PC-9 (cell line): ENCODE measurements around the gene ANGPTL7. TPM values are rescaled to one million over a fixed set of nuclear protein-coding genes. Genes with fewer than 3 reads are reported as not detected.

Experiments
- BruUV-seq: library from RNA; stranded (reverse); fragments of 400-500 nt; replicated peaks from 2 replicates; lab custom pipeline; 2021; lab: Mats Ljungman, UMichigan
- CTCF ChIA-PET: fragments of 300-600 bp; sonication (Branson Sonifier 250); formaldehyde crosslinking; loops from one replicate; lab custom pipeline; 2022; ENCODE audit warnings: antibody characterized with exemption; lab: Charles Lee
- POLR2A ChIA-PET: fragments of 300-600 bp; sonication (Branson Sonifier 250); formaldehyde crosslinking; loops from one replicate; lab custom pipeline; 2022; ENCODE audit warnings: antibody characterized with exemption; ENCODE audit not compliant: unreplicated experiment; lab: Charles Lee
- DNase-seq, 2 experiments: peaks; one replicate each; pipeline versions ENCODE4 v3.0.0 to v3.0.0-alpha.2; 2015 to 2022; ENCODE audit warnings: mixed read lengths in 1 of 2
- H2AFZ ChIP-seq: fragments of 200-600 bp; sonication (generic); 2 replicates; pipeline ENCODE4 v1.8.1; 2017; ENCODE audit warnings: antibody characterized with exemption
- H3F3A ChIP-seq: fragments of 200-600 bp; sonication (generic); 2 replicates; pipeline ENCODE4 v1.8.1; 2017; ENCODE audit warnings: antibody characterized with exemption, mild to moderate bottlenecking, low read depth; ENCODE audit not compliant: insufficient read depth
- H3K27ac ChIP-seq: fragments of 200-600 bp; sonication (generic); 2 replicates; pipeline ENCODE4 v1.6.1; 2016; ENCODE audit warnings: mixed run types
- H3K27me3 ChIP-seq: fragments of 200-600 bp; sonication (generic); 2 replicates; pipeline ENCODE4 v1.6.1; 2016; ENCODE audit warnings: low read depth, mixed run types; ENCODE audit not compliant: insufficient read depth
- H3K36me3 ChIP-seq: fragments of 200-600 bp; sonication (generic); 2 replicates; pipeline ENCODE4 v1.6.1; 2016; ENCODE audit warnings: low read depth, mixed run types
- H3K4me1 ChIP-seq: fragments of 200-600 bp; sonication (generic); replicated peaks from 2 replicates; pipeline ENCODE4 v1.6.1; 2016; ENCODE audit warnings: mixed run types; ENCODE audit not compliant: insufficient read depth
- H3K4me2 ChIP-seq: fragments of 200-600 bp; sonication (generic); 2 replicates; pipeline ENCODE4 v1.6.1; 2017; ENCODE audit warnings: mixed run types
- H3K4me3 ChIP-seq: fragments of 200-600 bp; sonication (generic); 2 replicates; pipeline ENCODE4 v1.6.1; 2016; ENCODE audit warnings: mixed run types
- H3K79me2 ChIP-seq: fragments of 200-600 bp; sonication (generic); 2 replicates; pipeline ENCODE4 v1.6.1; 2017; ENCODE audit warnings: low read depth, mixed run types
- H3K9me2 ChIP-seq: fragments of 200-600 bp; sonication (generic); 2 replicates; pipeline ENCODE4 v1.8.1; 2017; ENCODE audit warnings: mild to moderate bottlenecking; ENCODE audit not compliant: insufficient read depth
- H3K9me3 ChIP-seq: fragments of 200-600 bp; sonication (generic); 2 replicates; pipeline ENCODE4 v1.8.1; 2016; ENCODE audit warnings: low read depth; ENCODE audit not compliant: insufficient read depth
- H4K20me1 ChIP-seq: fragments of 200-600 bp; sonication (generic); 2 replicates; pipeline ENCODE4 v1.8.1; 2017; ENCODE audit not compliant: insufficient read depth
- EZH2 ChIP-seq: fragments of 200-600 bp; sonication (generic); IDR thresholded peaks from 2 replicates; pipeline ENCODE4 v1.8.0; 2017; ENCODE audit warnings: antibody characterized with exemption, low read depth
- intact Hi-C: fragments of 100-400 bp; cut with micrococcal nuclease; formaldehyde crosslinking; loops from one replicate; pipeline ENCODE4 v1.10.0; 2022; ENCODE audit not compliant: unreplicated experiment
- total RNA-seq: library from RNA; stranded (reverse); gene quantifications from 2 replicates; pipeline ENCODE4 v1.2.3, GENCODE V29; 2021
- TF ChIP-seq, protein P1 (sequence below): fragments of 200-600 bp; sonication (generic); conservative IDR thresholded peaks from 2 replicates; pipeline ENCODE4 v1.6.1; 2017; ENCODE audit warnings: mixed run types, antibody characterized with exemption, mild to moderate bottlenecking, moderate library complexity

ANGPTL7 gene
- total RNA-seq, 1 experiment from 2014 or later: not detected

- TF ChIP-seq, protein P1, sequence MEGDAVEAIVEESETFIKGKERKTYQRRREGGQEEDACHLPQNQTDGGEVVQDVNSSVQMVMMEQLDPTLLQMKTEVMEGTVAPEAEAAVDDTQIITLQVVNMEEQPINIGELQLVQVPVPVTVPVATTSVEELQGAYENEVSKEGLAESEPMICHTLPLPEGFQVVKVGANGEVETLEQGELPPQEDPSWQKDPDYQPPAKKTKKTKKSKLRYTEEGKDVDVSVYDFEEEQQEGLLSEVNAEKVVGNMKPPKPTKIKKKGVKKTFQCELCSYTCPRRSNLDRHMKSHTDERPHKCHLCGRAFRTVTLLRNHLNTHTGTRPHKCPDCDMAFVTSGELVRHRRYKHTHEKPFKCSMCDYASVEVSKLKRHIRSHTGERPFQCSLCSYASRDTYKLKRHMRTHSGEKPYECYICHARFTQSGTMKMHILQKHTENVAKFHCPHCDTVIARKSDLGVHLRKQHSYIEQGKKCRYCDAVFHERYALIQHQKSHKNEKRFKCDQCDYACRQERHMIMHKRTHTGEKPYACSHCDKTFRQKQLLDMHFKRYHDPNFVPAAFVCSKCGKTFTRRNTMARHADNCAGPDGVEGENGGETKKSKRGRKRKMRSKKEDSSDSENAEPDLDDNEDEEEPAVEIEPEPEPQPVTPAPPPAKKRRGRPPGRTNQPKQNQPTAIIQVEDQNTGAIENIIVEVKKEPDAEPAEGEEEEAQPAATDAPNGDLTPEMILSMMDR: no peak
- TF ChIP-seq EZH2: no peak
- ChIA-PET POLR2A (no interaction called here), CTCF (no interaction called here)
- no peaks in the 10 kb centered on the region for H3K36me3 ChIP-seq
- BruUV-seq: no TSS peak
- H3K4me2 ChIP-seq: peak overlapping the region; percentile 12; the same call in 1 of the 2 replicates
- no peaks in the 10 kb centered on the region for H3F3A ChIP-seq
- intact Hi-C loops: no loop called here
- no peaks in the 10 kb centered on the region for H4K20me1 ChIP-seq
- peak overlapping the region; percentile 65 for H3K27ac ChIP-seq
- H3K27me3 ChIP-seq: no peaks in the 10 kb centered on the region
- peak in 1 of 2 experiments; percentile 86 for DNase-seq
- peaks cover 14% of the 10 kb centered on the region for H3K4me1 ChIP-seq
- no peak overlapping the region for H3K4me3 ChIP-seq
- H3K9me3 ChIP-seq: no peaks in the 10 kb centered on the region
- no peaks in the 10 kb centered on the region for H3K9me2 ChIP-seq
- no peaks in the 10 kb centered on the region for H3K79me2 ChIP-seq
- H2AFZ ChIP-seq: no peak overlapping the region
Observed at GRCh38 chr1:11147197-11147770, 41.9 kb upstream of the ANGPTL7 start.

- BruUV-seq: no TSS peak
- no peaks in the 10 kb centered on the region for H3F3A ChIP-seq
Observed at GRCh38 chr1:11150326-11150725, 38.8 kb upstream of the ANGPTL7 start.

GRCh38 chr1:11151114-11151513 lies 38.0 kb upstream of the ANGPTL7 start:
- Histone ChIP-seq H3K4me3 (no peak overlapping the region), H3K9me2 (no peaks in the 10 kb centered on the region), H3K4me1 (peaks cover 14% of the 10 kb centered on the region), H3K79me2 (no peaks in the 10 kb centered on the region), H2AFZ (no peak overlapping the region), H3F3A (no peaks in the 10 kb centered on the region), H3K27ac (no peak overlapping the region), H3K9me3 (no peaks in the 10 kb centered on the region), H3K4me2 (no peak overlapping the region), H3K36me3 (no peaks in the 10 kb centered on the region), H3K27me3 (no peaks in the 10 kb centered on the region), H4K20me1 (no peaks in the 10 kb centered on the region)
- ChIA-PET CTCF (no interaction called here), POLR2A (no interaction called here)
- no peak for DNase-seq
- TF ChIP-seq, protein P1: no peak
- no peak for TF ChIP-seq EZH2
- no TSS peak for BruUV-seq
- intact Hi-C loops: no loop called here

More at GRCh38 chr1:11150326-11150725, 38.8 kb upstream of the ANGPTL7 start:
- Histone ChIP-seq H3K9me3 (no peaks in the 10 kb centered on the region), H3K79me2 (no peaks in the 10 kb centered on the region), H3K4me3 (no peak overlapping the region), H3K36me3 (no peaks in the 10 kb centered on the region), H2AFZ (no peak overlapping the region), H4K20me1 (no peaks in the 10 kb centered on the region), H3K4me2 (no peak overlapping the region), H3K27ac (no peak overlapping the region), H3K9me2 (no peaks in the 10 kb centered on the region), H3K27me3 (no peaks in the 10 kb centered on the region), H3K4me1 (peaks cover 14% of the 10 kb centered on the region)
- POLR2A ChIA-PET: no interaction called here
- intact Hi-C loops: no loop called here
- DNase-seq: no peak
- TF ChIP-seq, protein P1: no peak
- TF ChIP-seq EZH2: no peak
- CTCF ChIA-PET: no interaction called here
